Naive thymus-derived CD8-positive, alpha-beta T cell (primary cell): ENCODE results near the gene DLG1. TPM values are rescaled to one million over a fixed set of nuclear protein-coding genes. Genes with fewer than 3 reads are reported as not detected.
"Not testable (repeated sequence)": the region's sequence is repeated elsewhere in the genome, so short reads cannot be mapped to it uniquely, and the experiment has no call there.

Experiments used
- ATAC-seq, 2 donors: fragments of 150-1000 bp; cut with Tn5 transposase in 1 of 2; sonication (Bioruptor Pico), chemical (Tn5 transposase) in 1 of 2; 1 replicate in 1 of 2; 2 replicates in 1 of 2; pipeline ENCODE4 v1.10.0; 2021; ENCODE audit warnings: mild to moderate bottlenecking in 2 of 2, moderate library complexity in 2 of 2
- POLR2A ChIA-PET: fragments of 350-600 bp; sonication (Branson Sonifier 250); formaldehyde crosslinking; loops from one replicate; lab custom pipeline; 2021; ENCODE audit warnings: antibody characterized with exemption; lab: Charles Lee
- DNase-seq, 10 donors: peaks; one replicate each; pipeline versions ENCODE4 v3.0.0 to v3.0.0-alpha.2; 2020 to 2022
- H3K27ac Mint-ChIP-seq, 10 donors: one replicate each; pipeline ENCODE4 v1.8.0; 2020 to 2022; ENCODE audit warnings: mild to moderate bottlenecking in 10 of 10, mixed read lengths in 10 of 10, moderate library complexity in 4 of 10, inconsistent platforms in 1 of 10
- H3K27me3 Mint-ChIP-seq, 5 donors: one replicate each; pipeline ENCODE4 v1.8.0; 2021 to 2022; ENCODE audit warnings: mixed read lengths in 5 of 5
- H3K36me3 Mint-ChIP-seq, 3 donors: one replicate each; pipeline ENCODE4 v1.8.0; 2020 to 2022; ENCODE audit warnings: mixed read lengths in 3 of 3, mild to moderate bottlenecking in 2 of 3, inconsistent platforms in 1 of 3
- H3K4me1 Mint-ChIP-seq, 4 donors: one replicate each; pipeline ENCODE4 v1.8.0; 2021 to 2022; ENCODE audit warnings: mixed read lengths in 4 of 4
- H3K4me3 Mint-ChIP-seq, 10 donors: one replicate each; pipeline ENCODE4 v1.8.0; 2020 to 2022; ENCODE audit warnings: mild to moderate bottlenecking in 10 of 10, mixed read lengths in 10 of 10, moderate library complexity in 6 of 10, inconsistent platforms in 1 of 10
- H3K9me3 Mint-ChIP-seq, 9 donors: one replicate each; pipeline ENCODE4 v1.8.0; 2020 to 2022; ENCODE audit warnings: mixed read lengths in 9 of 9, mild to moderate bottlenecking in 3 of 9, inconsistent platforms in 1 of 9, moderate library complexity in 1 of 9
- polyA plus RNA-seq, 3 donors: library from polyadenylated mRNA; unstranded; fragments of 300-500 nt; fragmentation: Illumina TruSeq; gene quantifications; one replicate each; pipeline ENCODE4 v1.2.3, GENCODE V29; 2021
- total RNA-seq, 8 experiments: library from RNA in 2 of 8; stranded (reverse) in 2 of 8; gene quantifications; one replicate each; pipeline ENCODE4 v1.2.3 and lab custom pipeline; 2021 to 2026

DLG1 gene
- total and polyA plus RNA-seq, 5 experiments from 2014 or later = 23.5 to 87.1 (median 28.5) TPM

- POLR2A ChIA-PET = no interaction called here
- Mint-ChIP-seq H3K4me1 (peaks cover 0 to 10% (median under 1%) of the 10 kb centered on the region in 4 donors), H3K36me3 (peaks cover 4 to 43% (median 5%) of the 10 kb centered on the region in 3 donors), H3K9me3 (no peaks in the 10 kb centered on the region), H3K27ac (peak overlapping the region in 3 of 10 donors; percentile 13 to 67 (median 43)), H3K4me3 (no peak overlapping the region), H3K27me3 (no peaks in the 10 kb centered on the region)
- no peak for ATAC-seq
- DNase-seq = no peak
Observed at GRCh38 chr3:197088370-197088769, 210.0 kb downstream of the DLG1 start.

DNA sequence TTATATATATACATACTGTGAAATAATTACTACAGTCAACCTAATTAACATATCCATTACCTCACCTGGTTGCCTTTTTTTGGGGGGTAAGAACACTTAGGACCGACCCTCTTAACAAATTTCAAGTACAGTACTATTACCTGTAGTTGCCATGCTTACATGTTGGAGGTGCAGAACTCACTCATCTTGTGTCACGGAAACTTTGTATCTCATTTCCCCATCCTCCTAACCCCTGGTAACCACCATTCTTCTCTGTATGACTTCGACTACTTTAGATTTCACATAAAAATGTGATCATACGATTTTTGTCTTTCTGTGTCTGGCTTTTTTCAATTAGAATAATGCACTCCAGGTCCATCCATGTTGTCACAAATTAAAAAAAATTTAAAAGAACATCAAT is 213.3 kb downstream of the DLG1 start:
- POLR2A ChIA-PET = no interaction called here
- Mint-ChIP-seq H3K27me3 (no peaks in the 10 kb centered on the region), H3K4me1 (peaks cover 0 to 10% (median 0%) of the 10 kb centered on the region in 4 donors)

DNA sequence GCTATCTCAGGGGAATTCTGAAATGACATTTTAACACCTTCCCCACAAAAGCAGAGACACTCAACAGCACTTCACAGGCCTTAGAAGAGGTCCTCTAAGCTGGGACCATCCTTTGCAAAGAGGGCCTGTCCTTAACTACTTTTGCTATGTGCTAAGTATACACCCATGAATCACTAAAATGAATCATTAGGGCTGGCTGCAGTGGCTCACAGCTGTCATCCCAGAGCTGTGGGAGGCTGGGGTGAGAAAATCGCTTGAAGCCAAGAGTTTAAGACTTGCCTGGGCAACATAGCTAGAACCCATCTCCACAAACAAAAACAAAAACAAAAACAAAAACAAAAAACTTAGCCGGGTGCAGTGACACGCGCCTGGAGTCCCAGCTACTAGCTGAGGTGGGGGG is 214.9 kb downstream of the DLG1 start:
- Mint-ChIP-seq H3K4me3 (no peak overlapping the region), H3K9me3 (no peaks in the 10 kb centered on the region), H3K4me1 (peaks cover 0 to 5% (median 0%) of the 10 kb centered on the region in 4 donors), H3K27ac (no peak overlapping the region), H3K27me3 (no peaks in the 10 kb centered on the region), H3K36me3 (peaks cover 4 to 45% (median 5%) of the 10 kb centered on the region in 3 donors)
- POLR2A ChIA-PET = interaction anchor here (0.6 kb wide), 1 partner anchor 529 kb away, joined by 5 read pairs; no protein-coding TSS in a partner anchor
- ATAC-seq (no peak), DNase-seq (no peak)

More for the DNA sequence above, 213.3 kb downstream of the DLG1 start:
- no peak overlapping the region for H3K4me3 Mint-ChIP-seq
- no peaks in the 10 kb centered on the region for H3K9me3 Mint-ChIP-seq
- no peak for ATAC-seq
- no peak for DNase-seq
- H3K27ac Mint-ChIP-seq = peak overlapping the region in 1 of 10 donors; percentile 46
- H3K36me3 Mint-ChIP-seq = peaks cover 4 to 50% (median 5%) of the 10 kb centered on the region in 3 donors

DNA sequence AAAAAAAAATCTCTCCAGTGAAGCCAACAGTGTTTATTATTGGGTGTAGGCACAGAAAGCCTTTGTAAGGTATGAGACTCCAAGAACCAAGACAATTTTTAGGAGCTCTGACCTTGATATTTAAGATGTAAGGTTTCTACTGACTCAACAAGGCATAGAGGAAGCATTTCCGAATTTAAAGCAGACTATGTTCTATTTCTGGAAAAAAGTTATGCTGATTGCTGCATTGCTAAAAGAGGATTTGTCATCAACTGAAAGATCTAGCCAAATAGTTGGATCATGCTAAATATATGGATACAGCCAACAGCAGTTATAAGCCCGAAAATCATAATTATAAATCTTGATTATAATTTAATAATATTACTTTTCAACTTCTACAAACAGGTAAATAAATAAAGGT is 215.5 kb downstream of the DLG1 start:
- DNase-seq (no peak), ATAC-seq (no peak)
- H3K36me3 Mint-ChIP-seq = peaks cover 4 to 44% (median 5%) of the 10 kb centered on the region in 3 donors
- H3K27me3 Mint-ChIP-seq = no peaks in the 10 kb centered on the region
- H3K9me3 Mint-ChIP-seq = no peaks in the 10 kb centered on the region
- POLR2A ChIA-PET = interaction anchor here (0.6 kb wide), 1 partner anchor 530 kb away, joined by 5 read pairs; no protein-coding TSS in a partner anchor
- no peaks in the 10 kb centered on the region for H3K4me1 Mint-ChIP-seq
- H3K27ac Mint-ChIP-seq = no peak overlapping the region
- H3K4me3 Mint-ChIP-seq = no peak overlapping the region

DNA sequence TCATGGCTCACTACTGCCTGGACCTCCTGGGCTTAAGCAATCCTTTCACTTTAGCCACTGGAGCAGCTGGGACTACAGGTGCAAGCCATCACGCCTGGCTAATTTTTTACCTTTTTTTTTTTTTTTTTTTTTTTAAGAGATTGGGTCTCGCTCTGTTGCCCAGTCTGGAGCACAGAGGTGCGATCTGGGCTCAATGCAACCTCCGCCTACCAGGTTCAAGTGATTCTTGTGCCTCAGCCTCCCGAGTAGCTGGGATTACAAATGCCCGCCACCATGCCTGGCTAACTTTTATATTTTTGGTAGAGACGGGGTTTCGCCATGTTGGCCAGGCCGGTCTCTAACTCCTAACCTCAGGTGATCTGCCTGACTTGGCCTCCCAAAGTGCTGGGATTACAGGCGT is 218.1 kb downstream of the DLG1 start:
- Mint-ChIP-seq H3K27ac (no peak overlapping the region), H3K36me3 (peaks cover 1 to 48% (median 5%) of the 10 kb centered on the region in 3 donors), H3K9me3 (no peaks in the 10 kb centered on the region), H3K4me1 (no peaks in the 10 kb centered on the region), H3K27me3 (no peaks in the 10 kb centered on the region), H3K4me3 (no peak overlapping the region)
- DNase-seq (no peak), ATAC-seq (no peak)
- POLR2A ChIA-PET = interaction anchor here (0.7 kb wide), 1 partner anchor 40 kb away, joined by 3 read pairs; no protein-coding TSS in a partner anchor

DNA sequence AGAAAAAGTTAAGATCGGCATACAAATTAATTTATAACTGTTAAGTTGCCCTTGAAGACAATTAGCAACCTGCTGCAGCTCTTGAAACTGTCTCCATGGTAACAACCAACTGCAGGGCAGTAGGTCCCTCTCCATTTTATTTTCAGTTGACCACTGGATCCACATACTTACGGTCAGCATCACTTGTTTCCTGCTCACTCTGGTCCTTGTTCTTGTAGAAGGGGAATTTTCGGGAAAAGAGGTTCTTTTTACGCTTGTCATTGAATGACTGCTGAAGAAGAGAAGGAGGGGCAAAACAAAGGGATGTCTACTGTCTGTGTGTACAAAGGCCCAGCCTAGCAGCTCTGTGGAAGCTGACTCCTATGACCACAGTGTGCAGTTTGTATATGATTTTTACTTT is 222.0 kb downstream of the DLG1 start:
- no peaks in the 10 kb centered on the region for H3K9me3 Mint-ChIP-seq

DNA sequence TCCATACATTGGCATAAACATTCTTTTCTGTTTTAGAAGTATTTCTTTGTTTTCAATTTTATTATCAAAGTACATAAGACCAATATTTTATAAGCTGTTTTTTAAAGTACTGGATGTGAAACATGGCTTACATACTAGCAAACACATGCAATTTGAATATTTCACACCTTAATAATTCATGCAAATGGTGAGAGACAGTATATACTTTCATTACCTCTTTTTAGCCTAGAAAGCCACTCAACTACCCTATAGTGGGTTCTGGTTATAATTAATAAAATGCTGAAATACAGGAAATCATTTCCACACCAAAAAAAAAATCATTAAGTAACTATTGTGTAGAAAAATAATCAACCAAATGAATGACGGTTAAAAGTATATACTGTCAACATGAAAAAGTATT is 230.3 kb downstream of the DLG1 start:
- POLR2A ChIA-PET = no interaction called here
- Mint-ChIP-seq H3K4me1 (peaks cover 0 to 5% (median 1%) of the 10 kb centered on the region in 4 donors), H3K9me3 (no peaks in the 10 kb centered on the region), H3K4me3 (no peak overlapping the region), H3K27ac (no peak overlapping the region), H3K27me3 (no peaks in the 10 kb centered on the region), H3K36me3 (peaks cover 5 to 47% (median 11%) of the 10 kb centered on the region in 3 donors)
- ATAC-seq (no peak), DNase-seq (no peak)

More for the DNA sequence above, 222.0 kb downstream of the DLG1 start:
- ATAC-seq = no peak
- H3K36me3 Mint-ChIP-seq = peaks cover 0 to 52% (median 0%) of the 10 kb centered on the region in 3 donors
- no peaks in the 10 kb centered on the region for H3K27me3 Mint-ChIP-seq
- no peak for DNase-seq
- peaks cover 0 to 2% (median 0%) of the 10 kb centered on the region in 4 donors for H3K4me1 Mint-ChIP-seq
- POLR2A ChIA-PET = no interaction called here
- H3K4me3 Mint-ChIP-seq = no peak overlapping the region
- H3K27ac Mint-ChIP-seq = no peak overlapping the region

DNA sequence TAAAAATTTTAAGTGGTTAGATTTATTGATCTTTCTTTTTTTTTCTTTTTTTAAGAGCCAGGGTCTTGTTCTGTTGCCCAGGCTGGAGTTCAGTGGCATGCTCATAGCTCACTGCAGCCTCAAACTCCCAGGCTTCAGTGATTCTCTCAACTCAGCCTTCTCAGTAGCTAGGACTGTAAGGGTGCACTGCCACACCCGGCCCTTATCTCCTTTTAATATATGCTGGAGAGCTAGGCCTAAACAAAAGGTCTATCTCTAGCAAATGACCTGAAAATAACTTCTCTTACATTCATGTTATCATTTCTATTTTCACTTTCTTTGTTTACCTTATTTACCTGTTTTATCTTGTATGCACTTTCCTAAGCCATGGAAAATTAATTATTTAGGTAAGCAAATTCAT is 233.6 kb downstream of the DLG1 start:
- H3K36me3 Mint-ChIP-seq = peaks cover 5 to 64% (median 22%) of the 10 kb centered on the region in 3 donors
- no peak for DNase-seq
- H3K4me3 Mint-ChIP-seq = no peak overlapping the region
- POLR2A ChIA-PET = no interaction called here
- H3K27me3 Mint-ChIP-seq = no peaks in the 10 kb centered on the region
- H3K9me3 Mint-ChIP-seq = no peaks in the 10 kb centered on the region
- H3K4me1 Mint-ChIP-seq = peaks cover 0 to 5% (median 0%) of the 10 kb centered on the region in 4 donors
- no peak for ATAC-seq
- H3K27ac Mint-ChIP-seq = no peak overlapping the region

GRCh38 chr3:197062446-197062845 is 236.0 kb downstream of the DLG1 start:
- H3K36me3 Mint-ChIP-seq = peaks cover 5 to 80% (median 39%) of the 10 kb centered on the region in 3 donors
- DNase-seq = no peak
- H3K27ac Mint-ChIP-seq = peak overlapping the region in 1 of 10 donors; percentile 66
- no peaks in the 10 kb centered on the region for H3K27me3 Mint-ChIP-seq
- POLR2A ChIA-PET = no interaction called here
- no peak for ATAC-seq
- no peaks in the 10 kb centered on the region for H3K4me1 Mint-ChIP-seq
- no peaks in the 10 kb centered on the region for H3K9me3 Mint-ChIP-seq
- no peak overlapping the region for H3K4me3 Mint-ChIP-seq

- ATAC-seq, DNase-seq, H3K27me3 Mint-ChIP-seq, H3K9me3 Mint-ChIP-seq, H3K27ac Mint-ChIP-seq, POLR2A ChIA-PET, H3K4me3 Mint-ChIP-seq, H3K4me1 Mint-ChIP-seq: not testable (repeated sequence)
- peaks cover 0 to 77% (median 19%) of the 10 kb centered on the region in 3 donors for H3K36me3 Mint-ChIP-seq
Observed at GRCh38 chr3:197051637-197052036, 246.8 kb downstream of the DLG1 start.

- Mint-ChIP-seq H3K27ac (peak overlapping the region in 1 of 10 donors; percentile 0), H3K4me3 (no peak overlapping the region), H3K9me3 (no peaks in the 10 kb centered on the region), H3K36me3 (peaks cover 0 to 77% (median 19%) of the 10 kb centered on the region in 3 donors), H3K4me1 (no peaks in the 10 kb centered on the region), H3K27me3 (no peaks in the 10 kb centered on the region)
- no peak for ATAC-seq
- no peak for DNase-seq
- POLR2A ChIA-PET = no interaction called here
Observed at GRCh38 chr3:197050511-197050910, 247.9 kb downstream of the DLG1 start.

DNA sequence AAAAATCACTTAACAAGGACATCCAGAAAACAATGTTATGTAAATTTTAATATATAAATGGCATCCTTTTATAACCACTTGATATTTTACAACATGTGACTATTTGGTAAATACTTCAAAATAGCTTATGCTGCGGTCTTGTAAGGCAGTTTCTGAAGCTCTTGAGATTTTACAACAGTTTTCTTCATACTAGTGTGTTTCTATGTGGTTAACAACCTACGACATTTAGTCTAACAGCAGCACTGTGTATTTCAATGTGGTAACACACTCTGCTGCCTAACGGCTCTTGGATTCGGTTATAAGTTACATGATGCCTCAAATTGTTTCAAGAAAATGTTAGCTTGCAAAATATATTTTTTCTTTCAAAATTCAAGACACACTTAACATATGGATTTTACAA is 255.9 kb downstream of the DLG1 start:
- POLR2A ChIA-PET = no interaction called here
- Mint-ChIP-seq H3K4me3 (no peak overlapping the region), H3K9me3 (no peaks in the 10 kb centered on the region), H3K36me3 (peaks cover 0 to 35% (median 0%) of the 10 kb centered on the region in 3 donors), H3K4me1 (no peaks in the 10 kb centered on the region), H3K27ac (no peak overlapping the region), H3K27me3 (no peaks in the 10 kb centered on the region)
- no peak for ATAC-seq
- no peak for DNase-seq

GRCh38 chr3:197041875-197042488 is 256.4 kb downstream of the DLG1 start:
- Mint-ChIP-seq H3K4me3 (no peak overlapping the region), H3K27me3 (no peaks in the 10 kb centered on the region), H3K4me1 (no peaks in the 10 kb centered on the region), H3K27ac (peak overlapping the region in 1 of 10 donors; percentile 40), H3K9me3 (no peaks in the 10 kb centered on the region), H3K36me3 (peaks cover 0 to 32% (median 0%) of the 10 kb centered on the region in 3 donors)
- no peak for DNase-seq
- POLR2A ChIA-PET = no interaction called here
- ATAC-seq = no peak
